ENCODE data around the gene ZNF133.

DNA sequence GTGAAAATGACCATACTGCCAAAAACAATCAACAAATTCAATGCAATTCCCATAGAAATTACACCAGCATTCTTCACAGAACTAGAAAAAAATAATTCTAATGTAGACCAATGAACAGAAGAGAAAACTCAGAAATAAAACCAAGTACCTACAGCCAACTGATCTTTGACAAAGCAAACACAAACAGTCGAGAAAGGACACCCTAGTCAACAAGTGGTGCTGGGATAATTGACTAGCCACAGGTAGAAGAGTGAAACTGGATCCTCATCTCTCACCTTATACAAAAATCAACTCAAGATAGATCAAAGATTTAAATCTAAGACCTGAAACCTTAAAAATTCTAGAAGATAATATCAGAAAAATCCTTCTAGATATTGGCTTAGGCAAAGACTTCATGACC is 44.5 kb upstream of the ZNF133 start:
- TF ChIP-seq, protein P1, sequence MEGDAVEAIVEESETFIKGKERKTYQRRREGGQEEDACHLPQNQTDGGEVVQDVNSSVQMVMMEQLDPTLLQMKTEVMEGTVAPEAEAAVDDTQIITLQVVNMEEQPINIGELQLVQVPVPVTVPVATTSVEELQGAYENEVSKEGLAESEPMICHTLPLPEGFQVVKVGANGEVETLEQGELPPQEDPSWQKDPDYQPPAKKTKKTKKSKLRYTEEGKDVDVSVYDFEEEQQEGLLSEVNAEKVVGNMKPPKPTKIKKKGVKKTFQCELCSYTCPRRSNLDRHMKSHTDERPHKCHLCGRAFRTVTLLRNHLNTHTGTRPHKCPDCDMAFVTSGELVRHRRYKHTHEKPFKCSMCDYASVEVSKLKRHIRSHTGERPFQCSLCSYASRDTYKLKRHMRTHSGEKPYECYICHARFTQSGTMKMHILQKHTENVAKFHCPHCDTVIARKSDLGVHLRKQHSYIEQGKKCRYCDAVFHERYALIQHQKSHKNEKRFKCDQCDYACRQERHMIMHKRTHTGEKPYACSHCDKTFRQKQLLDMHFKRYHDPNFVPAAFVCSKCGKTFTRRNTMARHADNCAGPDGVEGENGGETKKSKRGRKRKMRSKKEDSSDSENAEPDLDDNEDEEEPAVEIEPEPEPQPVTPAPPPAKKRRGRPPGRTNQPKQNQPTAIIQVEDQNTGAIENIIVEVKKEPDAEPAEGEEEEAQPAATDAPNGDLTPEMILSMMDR (IDR thresholded peaks at IDR 0.05; ENCODE audit: poor library complexity), result no peak
- no peak for TF ChIP-seq EZH2 (IDR thresholded peaks at IDR 0.05; ENCODE audit: borderline replicate concordance)

All from hepatocyte (in vitro differentiated cells).